ENCODE measurements around the gene BRDT. TPM values are rescaled to one million over a fixed set of nuclear protein-coding genes. Genes with fewer than 3 reads are reported as not detected.
A peak's percentile ranks its signal among the peaks of the same experiment; 100 is the strongest.

Gene BRDT
- total RNA-seq, result under 1 TPM; 0.18 to 0.58 TPM

DNA sequence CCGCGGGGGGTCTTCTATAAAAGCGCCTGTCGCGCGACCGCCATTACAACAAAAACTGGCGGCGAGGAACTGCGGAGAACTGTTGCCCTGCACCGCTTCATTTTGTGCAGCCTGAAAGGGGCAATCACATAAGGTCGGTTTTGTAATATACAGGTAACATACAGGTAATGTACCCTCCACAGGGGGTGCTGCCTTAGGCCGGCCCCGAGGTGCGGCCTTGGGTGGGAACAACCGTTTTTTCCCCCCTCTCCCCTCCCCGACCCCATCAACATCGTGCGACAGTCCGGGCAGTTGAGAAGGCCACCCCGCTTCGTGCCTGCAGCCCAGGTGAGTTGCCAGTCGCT is at the start of gene BRDT:
TSS of gene BRDT (plus strand) at position 46 of the 344 bp plus-strand sequence. CDS start 13,354 bp downstream, outside the sequence.
- Mint-ChIP-seq H3K4me3 (peak within 1 kb of the TSS; percentile 54), H3K9me3 (no peaks in the 10 kb centered on the region), H3K4me1 (peaks cover 27% of the 10 kb centered on the region), H3K36me3 (ENCODE audit: low read depth) (peaks cover 5% of the 10 kb centered on the region), H3K27ac (peak within 1 kb of the TSS; percentile 94), H3K27me3 (peaks cover 2% of the 10 kb centered on the region)
- POLR2A ChIA-PET, result interaction anchor here (1.3 to 1.4 kb wide), 2 partner anchors 131 to 449 kb away, joined by 3 to 5 read pairs; partner anchors contain the start of genes BTBD8 and CDC7
- CTCF ChIA-PET, result interaction anchor here (1.2 kb wide), 1 partner anchor 49 kb away, joined by 4 read pairs; no protein-coding TSS in a partner anchor
- DNase-seq, result no peak

DNA sequence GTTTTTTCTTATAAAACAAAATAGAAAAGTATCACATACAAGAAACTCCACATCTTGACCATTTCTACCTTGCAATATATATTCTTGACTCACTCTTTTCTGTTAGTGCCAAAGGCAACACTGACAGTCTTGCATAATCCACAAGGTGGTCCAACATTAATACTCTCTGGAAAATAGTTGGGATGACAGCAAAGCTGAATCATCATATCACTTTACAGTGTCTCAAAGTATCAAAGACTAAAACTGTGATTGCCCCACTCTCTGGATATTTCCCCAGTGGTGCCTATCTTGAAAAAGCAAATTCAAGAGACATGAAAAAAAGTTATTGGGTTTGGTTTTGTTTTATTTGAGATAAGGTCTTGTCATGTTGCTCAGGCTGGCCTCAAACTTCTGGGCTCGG is 48.6 kb upstream of the BRDT start:
- POLR2A ChIA-PET, result no interaction called here
- H3K4me3 Mint-ChIP-seq, result no peak overlapping the region

DNA sequence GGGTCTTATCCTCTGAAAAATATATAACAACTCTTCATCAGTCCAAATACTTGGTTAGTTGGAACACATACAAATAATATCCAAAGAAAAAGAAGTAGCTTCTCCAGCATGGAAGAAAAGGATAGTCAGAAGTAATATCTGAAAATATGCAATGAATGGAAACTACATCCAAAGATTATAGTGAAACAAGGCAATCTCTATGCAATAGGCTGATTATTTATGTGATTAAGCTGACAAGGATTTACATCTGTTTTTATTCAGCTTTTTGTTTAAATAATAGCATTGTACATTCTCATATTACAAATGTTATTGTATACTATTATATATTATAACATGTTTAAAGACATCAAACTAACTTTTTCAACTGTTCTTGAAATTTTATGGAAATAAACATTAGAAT is 48.0 kb upstream of the BRDT start:
- Mint-ChIP-seq H3K9me3 (no peaks in the 10 kb centered on the region), H3K4me1 (peaks cover 2% of the 10 kb centered on the region), H3K36me3 (ENCODE audit: low read depth) (no peaks in the 10 kb centered on the region), H3K27me3 (peaks cover 7% of the 10 kb centered on the region), H3K4me3 (no peak overlapping the region), H3K27ac (no peak overlapping the region)
- ChIA-PET POLR2A (no interaction called here), CTCF (interaction anchor here (0.6 to 1.4 kb wide), 4 partner anchors 16 to 516 kb away, joined by 3 read pairs; partner anchors contain the start of gene TGFBR3)
- DNase-seq, result no peak

More for the DNA sequence above, 48.6 kb upstream of the BRDT start:
- CTCF ChIA-PET, result interaction anchor here (0.6 to 0.8 kb wide), 3 partner anchors 15 to 516 kb away, joined by 3 to 4 read pairs (median 3); partner anchors contain the start of gene TGFBR3
- H3K4me1 Mint-ChIP-seq, result peaks cover 9% of the 10 kb centered on the region
- H3K36me3 Mint-ChIP-seq (ENCODE audit: low read depth), result no peaks in the 10 kb centered on the region
- H3K9me3 Mint-ChIP-seq, result no peaks in the 10 kb centered on the region
- no peak overlapping the region for H3K27ac Mint-ChIP-seq
- DNase-seq, result no peak
- H3K27me3 Mint-ChIP-seq, result peaks cover 11% of the 10 kb centered on the region

DNA sequence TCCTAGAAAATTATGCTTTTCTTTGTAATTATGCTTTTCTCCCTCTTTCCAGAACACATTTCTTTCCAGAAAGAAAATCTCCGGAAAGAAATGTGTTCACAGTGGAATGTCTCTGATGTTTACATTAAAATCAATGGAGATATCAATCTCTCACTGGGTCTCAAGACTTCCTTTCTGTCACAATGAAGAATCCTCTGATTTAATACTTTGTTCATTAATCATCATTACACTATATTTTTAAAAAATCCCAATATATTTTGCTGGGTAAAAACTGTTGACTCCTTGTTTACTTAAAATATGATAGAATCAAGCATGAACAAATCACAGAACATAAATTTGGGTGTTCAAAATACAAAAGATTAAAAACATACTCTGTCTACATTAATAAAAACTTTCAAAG is 36.9 kb upstream of the BRDT start:
- Mint-ChIP-seq H3K4me3 (no peak overlapping the region), H3K36me3 (ENCODE audit: low read depth) (no peaks in the 10 kb centered on the region), H3K27ac (no peak overlapping the region), H3K27me3 (peaks cover 6% of the 10 kb centered on the region), H3K9me3 (no peaks in the 10 kb centered on the region), H3K4me1 (no peaks in the 10 kb centered on the region)
- ChIA-PET POLR2A (no interaction called here), CTCF (no interaction called here)
- no peak for DNase-seq

DNA sequence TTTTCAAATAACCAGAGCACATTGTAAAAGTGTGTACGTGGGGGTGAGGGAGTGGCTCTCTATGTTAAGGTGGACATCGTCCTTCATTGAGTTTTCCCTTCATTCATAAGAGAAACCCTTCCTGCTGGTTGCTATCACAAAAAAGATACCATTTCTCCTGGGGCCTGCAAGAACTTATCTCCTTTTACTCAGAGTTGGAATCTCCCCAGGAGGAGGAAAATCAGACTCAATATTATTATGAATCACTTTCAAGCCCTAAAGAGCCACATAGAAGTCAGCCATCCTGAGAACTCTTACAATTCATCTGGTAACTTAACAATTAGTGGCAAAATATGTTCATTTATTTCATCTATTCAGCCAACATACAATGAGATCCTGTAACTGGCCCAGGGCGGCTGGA is 36.2 kb upstream of the BRDT start:
- Mint-ChIP-seq H3K9me3 (no peaks in the 10 kb centered on the region), H3K4me1 (no peaks in the 10 kb centered on the region), H3K27me3 (peaks cover 6% of the 10 kb centered on the region), H3K27ac (no peak overlapping the region), H3K36me3 (ENCODE audit: low read depth) (no peaks in the 10 kb centered on the region), H3K4me3 (no peak overlapping the region)
- ChIA-PET POLR2A (no interaction called here), CTCF (no interaction called here)
- no peak for DNase-seq

DNA sequence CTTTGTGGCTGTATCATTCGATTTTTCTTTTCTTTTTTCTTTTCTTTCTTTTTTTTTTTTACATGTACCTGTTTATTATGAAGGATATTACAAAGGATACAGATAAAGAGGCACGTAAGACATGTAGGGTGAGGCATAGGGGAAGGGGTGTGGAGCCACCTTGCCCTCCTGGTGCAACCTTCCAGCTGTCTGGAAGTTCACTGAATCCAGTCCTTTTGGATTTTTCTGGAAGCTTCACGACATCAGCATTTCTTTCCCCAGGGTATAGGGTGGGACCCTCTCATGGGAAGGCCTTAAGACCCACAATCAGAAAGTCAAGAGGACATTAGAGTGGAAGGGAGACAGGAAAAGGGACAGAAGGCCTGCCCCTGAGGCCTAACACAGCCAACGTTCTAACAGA is 33.2 kb upstream of the BRDT start:
- no peak for DNase-seq
- no peaks in the 10 kb centered on the region for H3K4me1 Mint-ChIP-seq
- CTCF ChIA-PET, result no interaction called here
- H3K36me3 Mint-ChIP-seq (ENCODE audit: low read depth), result no peaks in the 10 kb centered on the region
- no peak overlapping the region for H3K27ac Mint-ChIP-seq
- H3K27me3 Mint-ChIP-seq, result peaks cover 6% of the 10 kb centered on the region
- no peak overlapping the region for H3K4me3 Mint-ChIP-seq
- H3K9me3 Mint-ChIP-seq, result no peaks in the 10 kb centered on the region
- POLR2A ChIA-PET, result interaction anchor here (0.6 kb wide), 1 partner anchor 183 kb away, joined by 3 read pairs; no protein-coding TSS in a partner anchor

DNA sequence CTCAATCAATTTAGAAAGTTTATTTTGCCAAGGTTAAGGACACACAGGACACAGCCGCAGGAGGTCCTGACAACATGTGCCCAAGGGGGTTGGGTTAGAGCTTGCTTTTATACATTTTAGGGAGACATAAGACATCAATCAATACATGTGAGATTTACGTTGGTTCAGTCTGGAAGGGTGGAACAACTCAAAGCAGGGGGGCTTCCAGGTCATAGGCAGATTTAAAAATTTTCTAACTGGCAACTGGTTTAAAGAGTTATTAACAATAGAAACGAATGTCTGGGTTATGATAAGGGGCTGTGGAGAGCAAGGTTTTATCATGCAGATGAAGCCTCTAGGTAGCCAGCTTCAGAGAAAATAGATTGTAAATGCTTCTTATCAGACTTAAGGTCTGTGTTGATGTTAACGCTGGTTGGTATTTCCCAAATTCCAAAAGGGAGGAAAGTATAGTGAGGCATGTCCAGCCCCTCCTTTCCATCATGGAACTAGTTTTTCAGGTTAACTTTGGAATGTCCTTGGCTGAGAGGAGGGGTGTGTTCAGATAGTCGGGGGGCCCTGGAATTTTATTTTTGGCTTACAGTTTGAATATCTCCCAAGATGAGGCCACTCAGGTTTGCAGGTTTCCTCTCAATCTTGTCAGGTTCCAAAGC is 32.3 kb upstream of the BRDT start:
- H3K36me3 Mint-ChIP-seq (ENCODE audit: low read depth), result no peaks in the 10 kb centered on the region
- POLR2A ChIA-PET, result interaction anchor here (0.6 kb wide), 1 partner anchor 15 kb away, joined by 4 read pairs; no protein-coding TSS in a partner anchor
- H3K4me1 Mint-ChIP-seq, result no peaks in the 10 kb centered on the region
- H3K9me3 Mint-ChIP-seq, result no peaks in the 10 kb centered on the region
- peaks cover 6% of the 10 kb centered on the region for H3K27me3 Mint-ChIP-seq
- no peak overlapping the region for H3K4me3 Mint-ChIP-seq
- H3K27ac Mint-ChIP-seq, result no peak overlapping the region
- CTCF ChIA-PET, result no interaction called here
- no peak for DNase-seq

DNA sequence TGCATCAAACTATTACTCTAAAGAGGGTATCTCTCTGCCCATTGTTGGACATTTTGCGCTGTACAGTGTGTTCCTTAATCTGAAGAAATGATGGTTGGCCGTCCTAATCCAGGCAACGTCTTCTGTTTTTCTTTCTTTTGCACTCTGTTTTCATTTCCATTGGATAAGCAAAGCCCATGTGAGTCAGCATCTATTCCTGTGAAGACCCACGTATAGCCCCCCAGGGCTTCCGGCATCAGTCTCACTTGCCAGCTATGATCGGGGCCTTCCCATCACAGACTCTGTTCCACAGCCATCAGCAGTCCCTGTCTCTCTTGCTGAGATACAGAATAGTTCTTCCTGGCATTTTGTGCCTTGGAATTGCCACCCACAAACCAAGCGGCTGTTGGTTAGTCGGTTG is 29.2 kb upstream of the BRDT start:
- Mint-ChIP-seq H3K9me3 (peaks cover 3% of the 10 kb centered on the region), H3K27ac (no peak overlapping the region), H3K36me3 (ENCODE audit: low read depth) (no peaks in the 10 kb centered on the region), H3K4me3 (no peak overlapping the region), H3K27me3 (peaks cover 1% of the 10 kb centered on the region), H3K4me1 (peaks cover 10% of the 10 kb centered on the region)
- no peak for DNase-seq
- ChIA-PET CTCF (no interaction called here), POLR2A (no interaction called here)

DNA sequence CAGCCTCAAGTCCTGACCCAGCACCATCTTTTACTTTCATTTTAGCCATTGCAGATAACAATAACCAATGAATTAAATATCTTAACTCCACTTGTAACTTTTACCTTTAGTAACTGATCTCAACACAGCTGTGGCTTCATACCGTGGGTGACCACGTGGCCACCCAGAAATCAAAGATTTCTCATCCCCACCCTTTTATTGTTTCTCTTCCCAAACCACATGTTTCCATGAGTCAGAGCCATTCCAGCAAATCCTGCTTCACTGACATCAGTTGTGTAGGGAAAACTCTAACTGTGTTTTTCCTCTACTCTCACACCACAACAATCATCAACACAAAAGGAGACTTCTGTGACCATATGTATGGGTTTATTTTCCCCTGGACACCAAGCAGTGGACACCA is 25.1 kb upstream of the BRDT start:
- H3K36me3 Mint-ChIP-seq (ENCODE audit: low read depth), result no peaks in the 10 kb centered on the region
- H3K4me3 Mint-ChIP-seq, result no peak overlapping the region
- no peak for DNase-seq
- H3K27ac Mint-ChIP-seq, result no peak overlapping the region
- ChIA-PET POLR2A (no interaction called here), CTCF (interaction anchor here (7.1 kb wide), 1 partner anchor 410 kb away, joined by 82 read pairs; no protein-coding TSS in a partner anchor)
- peaks cover 1% of the 10 kb centered on the region for H3K27me3 Mint-ChIP-seq
- H3K4me1 Mint-ChIP-seq, result peaks cover 16% of the 10 kb centered on the region
- H3K9me3 Mint-ChIP-seq, result peaks cover 3% of the 10 kb centered on the region

DNA sequence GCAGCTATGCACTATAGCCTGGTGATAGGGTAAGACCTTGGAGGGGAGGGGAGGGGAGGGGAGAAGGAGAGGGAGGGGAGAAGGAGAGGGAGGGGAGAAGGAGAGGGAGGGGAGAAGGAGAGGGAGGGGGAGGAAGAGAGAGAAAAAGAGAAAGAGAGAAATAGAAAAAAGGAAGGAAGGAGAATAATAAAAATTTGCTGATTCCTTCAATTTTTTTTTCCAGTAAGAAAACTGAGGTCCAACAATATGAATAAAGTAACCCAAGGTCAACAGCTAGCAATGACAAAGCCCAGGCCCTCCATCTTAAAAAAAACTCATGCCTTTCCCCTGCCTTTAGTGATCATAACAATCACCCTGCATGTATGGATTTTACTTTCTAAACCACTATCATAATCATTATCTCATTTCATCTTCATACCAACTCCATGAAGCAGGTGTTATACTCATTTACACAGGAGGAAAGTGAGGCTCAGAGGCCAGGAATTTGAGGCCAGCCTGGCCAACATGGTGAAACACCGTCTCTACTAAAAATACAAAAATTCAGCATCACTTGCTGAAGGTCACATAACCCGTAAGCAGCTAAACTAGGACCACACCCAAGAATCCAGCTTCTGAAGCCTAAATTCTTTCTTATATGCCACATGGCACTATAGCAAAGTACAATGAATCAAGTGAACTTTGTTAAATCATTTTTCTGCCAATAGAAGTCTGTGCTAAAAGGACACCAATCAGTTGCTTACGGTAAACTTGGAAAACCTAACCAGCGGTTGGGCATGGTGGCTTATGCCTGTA is 23.4 kb upstream of the BRDT start:
- Mint-ChIP-seq H3K27me3 (peaks cover 1% of the 10 kb centered on the region), H3K4me1 (peaks cover 16% of the 10 kb centered on the region), H3K27ac (no peak overlapping the region), H3K4me3 (no peak overlapping the region), H3K9me3 (peaks cover 3% of the 10 kb centered on the region), H3K36me3 (ENCODE audit: low read depth) (no peaks in the 10 kb centered on the region)
- POLR2A ChIA-PET, result no interaction called here
- CTCF ChIA-PET, result interaction anchor here (0.6 to 7.1 kb wide), 8 partner anchors 29 to 643 kb away, joined by 3 to 82 read pairs (median 3); no protein-coding TSS in a partner anchor
- no peak for DNase-seq

DNA sequence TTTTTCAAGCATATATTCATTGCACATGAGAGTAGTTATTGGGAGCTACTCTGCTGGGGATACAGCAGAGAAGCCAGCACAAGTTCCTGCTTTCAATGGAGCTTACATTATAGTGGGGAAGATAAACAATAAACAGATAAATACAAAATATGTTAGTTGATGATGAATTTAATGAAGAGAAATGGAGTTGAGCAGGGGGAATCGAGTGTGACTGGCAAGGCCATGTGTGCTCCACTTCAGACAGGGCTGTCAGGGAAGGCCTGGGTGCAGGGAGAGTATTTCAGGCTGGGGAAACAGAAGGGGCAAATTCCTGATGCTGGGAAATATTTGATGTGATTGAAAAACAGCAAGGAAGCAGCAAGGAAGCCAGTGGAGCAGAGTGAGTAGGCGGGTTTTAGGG is 21.2 kb upstream of the BRDT start:
- Mint-ChIP-seq H3K27ac (no peak overlapping the region), H3K36me3 (ENCODE audit: low read depth) (no peaks in the 10 kb centered on the region), H3K9me3 (peaks cover 3% of the 10 kb centered on the region), H3K27me3 (peaks cover under 1% of the 10 kb centered on the region), H3K4me3 (no peak overlapping the region), H3K4me1 (peaks cover 15% of the 10 kb centered on the region)
- CTCF ChIA-PET, result interaction anchor here (0.8 to 7.1 kb wide), 12 partner anchors 32 to 762 kb away, joined by 3 to 82 read pairs (median 4); no protein-coding TSS in a partner anchor
- POLR2A ChIA-PET, result interaction anchor here (1.2 kb wide), 1 partner anchor 20 kb away, joined by 3 read pairs; no protein-coding TSS in a partner anchor
- DNase-seq, result no peak

DNA sequence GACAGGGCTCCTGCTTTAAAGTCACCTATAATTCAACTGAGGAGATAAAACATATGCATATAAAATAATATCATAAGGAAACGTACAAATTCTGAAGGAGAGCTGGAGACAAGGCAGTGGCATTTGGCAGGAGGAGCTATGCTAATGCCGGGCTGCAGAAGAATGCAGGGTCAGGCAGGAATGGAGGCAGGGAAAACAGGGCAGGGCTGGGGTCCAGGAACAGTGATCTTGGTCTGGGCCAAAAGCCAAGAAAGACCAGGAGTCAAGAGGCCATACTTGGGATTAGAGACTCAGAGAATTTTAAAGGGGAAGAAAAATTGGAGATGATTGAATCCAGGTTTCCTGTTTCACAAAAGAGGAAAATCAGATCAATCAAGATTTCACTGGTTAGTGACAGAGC is 20.0 kb upstream of the BRDT start:
- CTCF ChIA-PET, result interaction anchor here (0.7 to 7.1 kb wide), 11 partner anchors 33 to 763 kb away, joined by 3 to 82 read pairs (median 3); no protein-coding TSS in a partner anchor
- H3K27ac Mint-ChIP-seq, result no peak overlapping the region
- no peak overlapping the region for H3K4me3 Mint-ChIP-seq
- no peaks in the 10 kb centered on the region for H3K36me3 Mint-ChIP-seq (ENCODE audit: low read depth)
- H3K27me3 Mint-ChIP-seq, result no peaks in the 10 kb centered on the region
- DNase-seq, result no peak
- no peaks in the 10 kb centered on the region for H3K9me3 Mint-ChIP-seq
- H3K4me1 Mint-ChIP-seq, result peaks cover 7% of the 10 kb centered on the region
- POLR2A ChIA-PET, result interaction anchor here (0.6 kb wide), 1 partner anchor 693 kb away, joined by 3 read pairs; no protein-coding TSS in a partner anchor

DNA sequence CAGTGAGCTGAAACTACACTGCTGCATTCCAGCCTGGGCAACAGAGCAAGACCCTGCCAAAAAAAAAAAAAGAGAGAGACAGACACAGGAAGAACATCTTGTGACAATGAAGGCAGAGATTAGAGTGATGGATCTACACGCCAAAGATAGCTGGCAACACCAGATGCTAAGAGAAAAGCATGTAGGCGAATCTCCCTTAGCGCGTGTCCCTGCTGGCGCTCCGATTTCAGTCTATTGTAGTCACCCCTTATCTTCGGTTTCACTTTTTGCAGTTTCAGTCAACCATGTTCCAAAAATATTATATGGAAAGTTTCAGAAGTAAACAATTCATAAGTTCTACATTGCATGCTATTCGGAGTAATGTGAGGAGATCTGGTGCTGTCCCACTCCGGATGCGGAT is 11.6 kb upstream of the BRDT start:
- no peak overlapping the region for H3K27ac Mint-ChIP-seq
- H3K9me3 Mint-ChIP-seq, result peaks cover 3% of the 10 kb centered on the region
- no peaks in the 10 kb centered on the region for H3K36me3 Mint-ChIP-seq (ENCODE audit: low read depth)
- peaks cover 6% of the 10 kb centered on the region for H3K4me1 Mint-ChIP-seq
- POLR2A ChIA-PET, result no interaction called here
- H3K27me3 Mint-ChIP-seq, result no peaks in the 10 kb centered on the region
- no peak overlapping the region for H3K4me3 Mint-ChIP-seq
- no peak for DNase-seq
- CTCF ChIA-PET, result no interaction called here

All from activated CD4-positive, alpha-beta memory T cell treated with anti-CD3 and anti-CD28 coated beads, Interleukin-2, amount 10 ng/mL, durations not matched to agents 7 days and 5 days (primary cell).